HG02798 (cell line): ENCODE data around the gene ADAP1.
A peak's percentile ranks its signal among the peaks of the same experiment; 100 is the strongest.

Source experiments
- ATAC-seq: cut with Tn5 transposase; IDR thresholded peaks from one replicate; pipeline ENCODE4 v1.9.1; 2021; ENCODE audit warnings: mild to moderate bottlenecking; ENCODE audit not compliant: unreplicated experiment, poor library complexity

Gene ADAP1

DNA sequence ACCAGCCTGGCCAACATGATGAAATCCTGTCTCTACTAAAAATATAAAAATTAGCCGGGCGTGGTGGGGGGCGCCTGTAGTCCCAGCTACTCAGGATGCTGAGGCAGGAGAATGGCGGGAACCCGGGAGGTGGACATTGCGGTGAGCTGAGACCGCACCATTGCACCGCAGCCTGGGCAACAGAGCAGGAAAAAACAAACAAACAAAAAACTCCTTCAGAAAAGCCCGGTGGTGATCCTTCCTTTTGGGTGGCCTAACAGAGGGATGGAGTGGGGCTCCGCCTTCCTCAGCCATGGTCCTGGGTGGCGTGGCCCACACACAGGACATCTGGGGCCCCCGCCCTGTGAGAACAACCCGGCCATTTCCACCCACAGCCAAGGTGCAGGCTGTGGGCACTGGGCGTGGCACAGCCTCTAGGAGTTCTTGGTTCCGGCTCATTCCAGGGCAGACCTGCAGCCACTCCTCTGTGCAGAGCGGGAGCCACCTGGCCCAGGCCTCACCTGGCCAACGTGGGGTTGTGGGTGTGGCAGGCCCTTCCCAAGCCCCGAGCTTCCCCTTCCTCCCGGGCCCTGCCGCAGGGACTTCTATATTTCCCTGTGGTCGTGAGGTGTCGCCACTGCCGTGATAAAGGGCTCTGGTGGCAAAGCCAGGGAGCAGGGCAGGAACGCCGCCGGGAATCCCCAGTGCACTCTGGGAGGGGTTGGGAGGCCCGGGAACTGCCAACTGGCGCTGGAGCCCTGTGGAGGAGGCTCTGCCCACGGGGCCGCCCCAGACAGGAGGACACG is 40.6 kb downstream of the ADAP1 start:
- ATAC-seq = no peak

DNA sequence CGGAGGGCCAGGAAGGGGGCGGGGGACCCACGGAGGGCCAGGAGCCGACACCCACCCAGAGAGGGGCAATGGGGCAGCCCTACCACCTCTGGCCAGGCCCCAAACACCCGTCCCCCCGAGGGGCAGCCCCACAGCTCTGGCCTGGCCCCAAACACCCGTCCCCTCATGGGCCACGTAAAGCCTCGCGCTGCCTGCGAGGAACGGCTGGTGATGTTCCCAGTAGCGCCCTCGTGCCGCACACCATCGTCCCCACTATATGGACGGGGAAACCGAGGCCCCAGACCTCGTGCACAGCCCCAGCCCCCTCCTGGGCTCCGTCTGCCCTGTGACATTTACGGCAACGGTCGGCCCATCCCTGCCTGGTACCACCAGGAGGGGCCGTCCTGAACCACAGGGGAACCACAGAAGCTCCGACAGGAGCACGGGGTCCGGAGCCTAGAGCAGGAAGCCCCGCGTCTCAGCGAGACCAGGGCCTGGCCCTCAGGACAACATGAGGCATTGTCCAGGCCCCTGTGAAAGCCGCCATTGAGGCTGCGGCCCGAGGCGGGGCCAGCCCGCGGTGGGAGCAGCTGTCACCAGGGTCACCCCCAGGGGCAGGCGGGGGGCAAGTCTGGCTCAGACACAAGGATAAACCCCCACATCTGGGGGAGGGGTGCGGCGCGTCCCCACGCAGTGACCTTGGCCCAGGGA is 42.5 kb downstream of the ADAP1 start:
- no peak for ATAC-seq

DNA sequence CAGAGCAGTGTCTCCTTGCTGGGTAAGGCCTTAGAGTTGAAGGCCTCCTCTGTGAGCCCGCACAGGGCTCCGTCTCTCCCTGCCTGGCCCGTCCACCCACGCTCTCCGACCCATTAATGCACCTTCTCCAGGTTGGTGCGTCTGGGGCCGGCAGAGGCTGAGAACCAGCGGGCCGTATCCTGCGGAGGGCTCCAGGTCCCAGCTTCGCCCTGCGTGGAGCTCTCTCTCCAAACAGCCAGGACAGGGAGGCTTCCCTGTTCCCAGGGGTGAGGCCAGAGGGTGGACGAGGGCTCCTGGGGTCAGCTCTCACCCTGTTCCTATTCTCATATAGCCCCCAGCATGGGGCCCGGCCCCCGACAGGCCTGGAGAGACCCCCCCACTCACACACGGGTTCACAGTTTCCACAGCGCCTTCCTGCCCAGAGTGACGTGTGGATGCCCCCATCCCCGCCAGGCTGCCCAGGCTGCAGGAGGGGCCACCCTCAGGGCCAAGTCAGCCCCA is 43.5 kb downstream of the ADAP1 start:
- no peak for ATAC-seq

DNA sequence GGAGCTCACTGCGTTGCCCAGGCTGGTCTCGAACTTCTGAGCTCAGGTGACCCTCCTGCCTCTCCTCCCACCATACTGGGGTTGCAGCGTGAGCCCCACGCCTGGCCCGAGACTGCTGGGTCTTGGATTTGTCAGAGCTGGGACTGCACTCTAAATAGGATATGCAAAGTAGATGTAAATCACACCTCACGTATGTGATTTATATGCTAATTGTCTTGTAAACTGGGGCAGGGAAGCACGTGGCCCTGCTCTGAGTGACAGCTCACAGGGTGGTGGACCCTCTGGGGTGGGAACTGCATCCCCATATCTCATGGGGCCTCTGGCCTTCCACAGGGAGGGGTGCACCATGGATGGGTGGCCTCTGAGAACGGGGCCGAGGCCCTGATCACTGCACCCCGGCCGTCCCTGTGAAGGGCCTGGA is 44.0 kb downstream of the ADAP1 start:
- no peak for ATAC-seq

DNA sequence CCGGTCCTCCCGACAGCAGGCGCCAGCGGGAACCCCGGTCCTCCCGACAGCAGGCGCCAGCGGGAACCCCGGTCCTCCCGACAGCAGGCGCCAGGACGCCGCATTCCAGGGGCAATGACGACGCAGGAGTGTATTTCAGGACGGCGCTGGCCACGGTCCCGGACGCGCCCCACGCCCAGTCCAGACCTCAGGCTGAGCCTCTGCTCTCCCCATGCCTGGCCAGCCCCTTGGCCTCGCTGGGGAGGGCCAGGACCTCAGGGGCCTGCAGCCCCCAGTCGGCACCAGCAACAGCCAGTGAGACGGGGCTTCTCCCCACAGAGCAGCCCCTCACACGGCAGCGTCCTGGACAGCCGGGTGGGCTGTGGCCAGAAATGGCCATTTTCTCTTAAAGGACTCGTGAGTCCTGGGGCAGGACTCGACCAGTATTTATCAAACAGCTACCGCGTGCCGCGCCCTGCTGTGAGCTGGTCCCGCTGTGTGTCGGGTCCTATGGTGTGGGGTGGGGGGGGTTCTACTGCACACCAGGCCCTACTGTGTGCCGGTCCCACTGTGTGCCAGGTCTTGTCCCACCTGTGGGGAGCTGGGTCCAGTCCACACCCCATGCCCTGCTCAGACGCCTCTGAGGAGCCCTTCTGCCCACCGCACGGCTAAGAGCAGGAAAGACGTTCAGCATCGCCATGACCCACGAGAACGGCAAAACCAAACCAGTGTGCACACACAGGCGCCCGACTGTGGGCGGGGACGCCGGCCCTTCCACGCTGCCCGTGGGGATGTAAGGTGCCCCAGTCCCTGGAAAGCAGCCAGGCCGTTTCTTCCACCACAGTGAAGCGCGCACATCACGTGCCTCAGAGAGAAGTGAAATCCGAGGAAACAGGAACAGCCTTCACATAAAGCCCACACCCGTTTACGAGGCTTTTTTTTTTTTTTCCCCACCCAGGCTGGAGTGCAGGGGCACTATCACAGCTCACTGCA is 44.8 kb downstream of the ADAP1 start:
- ATAC-seq = no peak

DNA sequence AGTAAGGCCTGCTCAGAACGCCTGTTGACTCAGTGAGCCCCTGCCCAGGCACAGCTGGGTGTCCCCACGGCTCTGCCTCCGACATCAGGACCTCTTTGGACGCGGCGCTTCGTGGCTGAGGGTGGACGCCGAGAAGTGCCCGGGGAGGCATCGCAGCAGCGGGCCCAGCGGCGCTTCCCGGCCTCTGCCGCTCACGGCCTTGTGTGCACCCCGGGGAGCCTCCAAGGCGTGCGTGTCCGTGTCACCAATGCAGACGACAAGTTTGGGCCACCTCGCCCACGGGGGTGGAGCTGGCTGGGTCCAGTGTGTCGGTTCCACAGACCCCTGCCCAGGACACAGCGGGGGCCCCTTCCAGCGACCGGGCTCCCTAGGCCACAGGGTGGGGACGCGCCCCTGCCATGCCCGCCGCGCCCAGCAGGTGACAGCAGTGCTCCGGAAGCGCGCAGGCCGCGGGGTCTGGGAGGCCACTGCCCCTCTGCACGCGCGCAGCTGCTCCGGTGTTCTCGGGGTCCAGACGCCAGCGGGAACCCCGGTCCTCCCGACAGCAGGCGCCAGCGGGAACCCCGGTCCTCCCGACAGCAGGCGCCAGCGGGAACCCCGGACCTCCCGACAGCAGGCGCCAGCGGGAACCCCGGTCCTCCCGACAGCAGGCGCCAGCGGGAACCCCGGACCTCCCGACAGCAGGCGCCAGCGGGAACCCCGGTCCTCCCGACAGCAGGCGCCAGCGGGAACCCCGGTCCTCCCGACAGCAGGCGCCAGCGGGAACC is 45.7 kb downstream of the ADAP1 start:
- ATAC-seq = peak; percentile 75

DNA sequence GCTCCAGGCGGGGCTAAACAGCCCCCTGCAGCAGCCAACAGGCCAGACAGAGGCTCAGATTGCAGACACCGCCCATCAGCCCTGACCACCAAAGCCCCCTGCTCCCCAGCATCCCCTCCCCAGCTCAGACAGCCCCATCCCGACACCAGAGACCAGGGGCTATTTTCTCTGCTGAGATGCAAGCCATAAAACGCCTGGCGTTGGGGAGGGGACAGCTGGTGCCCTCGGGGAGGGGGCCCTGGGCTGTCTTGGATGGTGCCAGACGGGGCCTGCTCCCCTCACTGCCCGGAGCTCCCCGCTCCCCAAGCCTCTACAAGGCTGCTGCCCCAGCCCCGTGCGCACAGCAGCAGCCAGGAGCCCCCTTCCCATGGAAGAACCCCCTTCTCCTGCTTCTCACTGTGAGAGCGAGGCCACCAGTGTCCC is 46.3 kb downstream of the ADAP1 start:
- no peak for ATAC-seq

DNA sequence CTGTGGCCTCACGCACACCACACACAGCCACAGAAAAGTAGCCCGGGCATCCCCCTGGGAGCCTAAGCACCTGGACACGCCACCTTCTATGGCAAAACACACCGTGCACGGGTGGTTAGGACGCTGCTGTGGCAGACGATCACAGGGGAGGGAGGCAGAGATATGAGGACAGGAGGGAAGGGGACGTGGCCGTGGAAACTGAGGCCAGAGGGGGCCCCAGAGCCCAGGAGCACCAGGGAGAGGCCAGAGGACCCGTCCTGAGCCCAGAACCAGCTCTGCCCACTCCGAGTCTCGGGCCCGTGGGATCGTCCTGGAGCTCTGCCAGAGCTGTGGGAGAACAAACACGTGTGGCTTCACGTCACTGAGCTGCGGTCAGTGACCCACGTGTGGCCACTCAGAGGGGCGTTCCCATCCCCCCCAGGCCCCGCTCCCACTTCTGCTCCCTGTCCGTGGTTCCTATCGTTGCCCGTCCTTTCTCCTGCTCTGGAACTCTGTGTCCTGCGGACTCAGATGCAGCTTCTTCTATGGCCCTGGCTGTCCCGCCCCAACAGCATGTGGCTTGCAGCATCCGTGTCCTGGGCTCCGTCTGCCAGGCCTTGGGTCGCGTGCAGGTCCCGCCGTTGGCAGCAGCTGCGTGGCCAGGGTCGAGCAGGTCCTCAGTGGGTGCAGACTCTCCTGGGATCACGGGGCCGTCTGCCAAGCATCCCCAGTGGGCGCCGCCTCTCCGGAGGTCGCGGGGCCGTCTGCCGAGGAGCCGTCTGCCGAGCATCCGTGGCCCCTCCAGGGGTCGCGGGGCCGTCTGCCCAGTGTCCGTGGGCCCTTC is 47.1 kb downstream of the ADAP1 start:
- no peak for ATAC-seq

DNA sequence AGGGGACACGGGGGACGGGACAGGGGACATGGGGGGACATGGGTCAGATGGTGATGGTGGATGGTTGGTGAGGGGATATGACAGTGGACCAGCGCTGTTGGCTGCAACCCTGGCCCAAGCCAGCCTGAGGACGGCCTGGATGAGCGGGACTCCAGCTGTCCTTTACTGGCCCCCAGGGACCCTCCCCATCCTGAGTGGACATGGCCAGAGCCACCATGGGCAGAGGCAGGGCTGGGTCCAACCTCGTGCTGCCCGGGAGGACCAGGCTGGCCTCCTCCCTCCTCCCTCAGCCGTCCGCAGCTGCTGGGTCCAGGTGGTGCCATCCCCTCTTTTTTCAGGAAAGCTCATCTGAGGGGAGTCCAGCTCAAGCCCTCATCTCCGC is 47.7 kb downstream of the ADAP1 start:
- no peak for ATAC-seq

DNA sequence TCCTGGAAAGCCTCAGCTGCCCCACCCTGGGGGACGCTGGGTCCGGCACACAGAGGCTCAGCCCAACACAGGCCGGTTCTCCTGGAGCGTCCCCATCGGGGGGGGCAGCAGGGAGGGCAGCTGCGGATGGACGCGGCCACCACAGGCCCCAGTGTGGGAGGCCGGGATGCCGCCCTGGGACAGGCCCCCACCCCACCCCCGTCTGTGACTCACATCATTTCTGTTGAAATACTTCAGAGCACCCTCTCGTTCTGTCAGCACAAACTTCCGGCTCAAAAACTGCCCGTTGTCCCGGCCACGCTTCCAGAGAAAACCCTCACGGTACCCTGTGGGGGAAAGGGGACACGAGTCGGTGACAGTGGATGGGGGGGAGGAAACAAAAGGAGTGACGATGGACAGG is 49.6 kb downstream of the ADAP1 start:
- no peak for ATAC-seq

DNA sequence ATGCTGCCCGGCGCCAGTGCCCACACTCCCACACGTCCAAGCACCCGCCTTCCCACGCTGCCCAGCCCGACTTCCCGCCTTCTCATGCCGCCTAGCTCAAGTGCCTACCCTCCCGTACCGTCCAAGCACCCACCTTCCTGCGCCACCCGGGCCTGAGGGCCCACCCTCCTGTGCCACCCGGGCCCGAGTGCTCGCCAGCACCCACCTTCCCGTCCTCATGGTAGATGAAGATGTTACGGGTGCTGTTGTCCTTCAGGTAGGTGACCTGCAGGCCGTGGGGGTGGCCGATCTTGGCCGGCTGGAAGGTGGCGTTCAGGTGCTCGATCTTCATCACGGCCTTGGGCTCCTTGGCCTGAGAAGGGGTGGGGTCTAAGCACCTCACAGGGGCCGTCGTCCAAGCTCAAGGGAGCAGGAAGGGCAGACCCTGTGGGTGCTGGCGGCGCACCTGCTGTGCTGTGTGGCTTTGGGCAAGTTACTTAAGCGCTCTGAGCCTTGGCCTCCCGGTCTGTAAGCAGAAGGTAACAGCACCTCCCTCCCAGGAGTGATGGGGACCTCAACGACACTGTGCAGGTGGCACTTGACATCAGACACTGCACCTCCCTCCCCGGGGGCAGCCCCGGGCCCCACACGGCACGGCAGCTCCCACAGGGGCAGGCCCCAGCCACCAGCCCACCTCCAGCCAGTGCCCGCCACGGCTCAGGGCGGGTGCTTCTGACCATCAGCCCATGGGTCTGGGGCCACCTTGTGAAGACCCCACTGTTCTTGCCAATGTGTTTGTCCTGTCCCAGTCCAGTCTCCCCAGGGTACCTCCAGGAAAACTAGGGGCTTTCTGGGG is 50.3 kb downstream of the ADAP1 start:
- ATAC-seq = no peak

DNA sequence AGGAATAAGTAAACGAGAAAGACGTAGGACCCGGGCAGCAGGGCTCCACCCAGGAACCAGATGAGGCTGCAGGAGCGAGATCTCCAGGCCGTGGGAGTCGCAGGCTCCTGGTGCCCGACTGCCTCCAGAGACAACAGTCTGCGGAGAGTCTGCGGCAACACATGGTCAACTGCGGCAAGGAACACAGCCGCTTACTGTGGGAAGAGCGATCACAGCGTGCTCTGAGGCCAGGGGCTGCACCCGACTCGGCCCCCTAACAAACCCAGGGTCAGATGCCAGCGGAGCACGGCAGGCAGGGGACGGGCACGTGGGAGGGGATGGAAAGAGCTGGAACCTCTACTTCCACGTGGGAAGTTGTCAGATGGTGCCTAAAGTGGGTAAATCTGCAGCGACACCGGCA is 51.5 kb downstream of the ADAP1 start:
- ATAC-seq = no peak

DNA sequence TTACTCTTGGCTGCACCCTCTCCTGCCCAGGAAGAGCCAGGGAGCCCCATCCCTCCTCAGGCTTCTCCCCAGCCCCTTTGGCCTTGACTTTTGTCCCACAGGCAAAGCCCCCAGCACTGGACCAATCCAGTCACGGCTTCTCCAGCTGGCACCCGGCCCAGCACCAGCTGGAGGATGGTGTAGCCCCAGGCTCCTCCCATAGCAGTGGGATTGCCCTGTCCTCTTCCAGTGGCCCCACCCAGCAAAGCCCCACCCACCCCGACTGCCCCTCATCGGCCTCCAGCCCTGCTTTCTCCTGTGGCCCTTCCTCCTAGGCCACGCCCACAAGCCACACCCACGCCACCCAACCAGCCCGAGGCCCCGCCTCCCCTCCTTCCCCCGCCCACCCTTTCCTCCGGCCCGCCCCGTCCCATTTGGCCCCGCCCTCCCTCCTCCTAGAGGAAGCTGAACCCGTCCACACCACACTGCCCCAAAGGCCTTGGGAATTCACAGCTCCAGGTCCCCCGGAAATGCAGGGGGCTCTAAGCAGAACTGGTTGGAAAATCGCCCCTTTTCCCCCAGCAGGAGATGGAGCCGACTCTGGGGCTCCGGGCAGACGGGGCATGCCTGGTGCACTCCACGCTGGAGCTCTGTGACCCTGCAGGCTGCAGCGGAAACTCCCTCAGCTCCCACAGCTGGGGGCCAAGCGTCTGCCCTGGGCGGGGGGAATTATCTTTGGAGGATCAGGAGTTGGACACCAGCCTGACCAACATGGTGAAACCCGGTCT is 52.9 kb downstream of the ADAP1 start:
- ATAC-seq = no peak

DNA sequence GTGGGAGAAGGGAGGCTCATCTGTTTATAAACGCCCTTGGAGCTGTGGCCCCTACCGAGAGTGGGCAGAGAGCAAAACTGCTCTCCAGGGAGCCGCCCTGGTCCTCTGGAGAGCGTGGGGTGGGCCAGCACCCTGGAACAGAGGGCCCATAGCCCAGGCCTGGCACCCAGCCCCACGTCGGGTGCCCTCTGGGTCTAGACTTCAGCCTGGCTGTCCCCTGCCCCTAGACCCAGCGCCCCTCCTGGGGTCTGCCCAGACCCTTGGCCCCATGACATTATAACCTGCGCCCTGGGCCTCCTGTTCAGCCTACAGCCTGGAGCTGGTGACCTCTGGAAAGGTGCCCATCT is 53.5 kb downstream of the ADAP1 start:
- ATAC-seq = no peak

DNA sequence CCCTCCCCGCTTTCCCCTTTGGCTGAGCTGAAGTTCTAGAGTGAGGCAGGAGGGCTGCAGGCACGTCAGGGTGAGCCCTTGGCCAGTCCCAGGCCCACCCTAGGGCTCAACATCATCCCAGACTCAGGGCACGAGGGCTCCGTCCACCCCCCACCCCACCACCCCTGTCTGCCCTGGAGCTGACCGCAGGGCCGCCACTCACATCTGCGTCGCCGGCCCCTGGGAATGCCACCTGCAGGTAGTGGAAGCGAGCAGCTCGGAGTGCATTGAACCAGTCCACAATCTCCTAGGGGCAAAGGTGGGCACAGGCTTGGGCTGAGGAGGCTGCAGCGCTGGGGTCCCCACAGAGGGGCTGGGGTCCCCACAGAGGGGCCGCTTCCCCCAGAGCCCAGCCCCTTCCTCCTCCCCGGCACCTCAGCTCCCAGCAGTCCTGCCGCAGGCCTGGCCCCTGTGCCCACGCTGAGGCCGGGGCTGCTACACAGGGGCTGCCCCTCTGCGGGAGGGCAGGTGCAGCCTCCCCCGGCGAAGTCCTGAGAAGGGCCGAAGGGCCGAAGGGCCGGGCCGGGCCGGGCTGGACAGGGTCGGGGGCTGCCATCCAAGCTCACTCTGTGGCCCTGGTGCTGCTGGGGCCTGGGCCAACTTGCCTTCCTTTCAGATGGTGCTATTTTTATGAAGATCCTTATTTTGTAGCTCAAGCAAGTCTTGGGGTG is 54.0 kb downstream of the ADAP1 start:
- no peak for ATAC-seq

DNA sequence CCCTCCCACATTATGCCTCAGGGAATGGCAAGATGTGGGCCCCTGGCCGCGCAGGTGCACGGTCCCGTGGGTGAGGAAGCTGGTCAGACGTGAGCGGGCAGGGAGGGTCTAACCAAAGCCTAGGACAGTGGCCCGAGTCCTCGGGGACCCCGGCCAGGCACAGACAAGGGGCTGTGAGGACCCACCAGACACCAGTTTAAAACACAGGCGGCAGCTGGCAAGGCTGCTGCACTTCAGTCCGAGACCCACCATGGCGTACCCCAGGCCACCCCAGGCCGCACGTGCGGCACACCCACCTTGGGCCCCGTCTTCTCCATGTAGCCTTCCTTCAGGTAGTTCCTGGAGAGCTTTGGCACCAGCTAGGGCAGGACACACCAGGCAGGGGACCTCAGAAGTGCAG is 54.7 kb downstream of the ADAP1 start:
- ATAC-seq = no peak
